ENCODE data around the gene ENO4. TPM values are rescaled to one million over a fixed set of nuclear protein-coding genes. Genes with fewer than 3 reads are reported as not detected.

The ENO4 gene
- total RNA-seq, 1 donor from 2014 or later: not detected

GRCh38 chr10:116831790-116832189, 17.5 kb upstream of the ENO4 start:
- no peak for DNase-seq
- Histone ChIP-seq H3K4me3 (no peak overlapping the region), H3K36me3 (no peaks in the 10 kb centered on the region), H3K9me3 (replicated peaks) (no peaks in the 10 kb centered on the region), H3K27ac (replicated peaks) (peak overlapping the region; percentile 64), H3K4me1 (peaks cover 30% of the 10 kb centered on the region), H3K27me3 (ENCODE audit: low read depth) (peaks cover 24% of the 10 kb centered on the region)
- no peak for TF ChIP-seq CTCF (IDR thresholded peaks at IDR 0.05; ENCODE audit: borderline replicate concordance)
- intact Hi-C loops (cut with micrococcal nuclease): no loop called here

- DNase-seq: no peak
- no peaks in the 10 kb centered on the region for H3K36me3 ChIP-seq
- TF ChIP-seq CTCF (IDR thresholded peaks at IDR 0.05; ENCODE audit: borderline replicate concordance): no peak
- no peaks in the 10 kb centered on the region for H3K9me3 ChIP-seq (replicated peaks)
- H3K27me3 ChIP-seq (ENCODE audit: low read depth): peaks cover 27% of the 10 kb centered on the region
- no peak overlapping the region for H3K27ac ChIP-seq (replicated peaks)
- peaks cover 30% of the 10 kb centered on the region for H3K4me1 ChIP-seq
- intact Hi-C loops (cut with micrococcal nuclease): no loop called here
- H3K4me3 ChIP-seq: no peak overlapping the region
These were observed 15.0 kb upstream of the ENO4 start for GRCh38 chr10:116833986-116834985.

- no peak for TF ChIP-seq CTCF (IDR thresholded peaks at IDR 0.05; ENCODE audit: borderline replicate concordance)
- Histone ChIP-seq H3K27ac (replicated peaks) (peak overlapping the region; percentile 17), H3K27me3 (ENCODE audit: low read depth) (peaks cover 27% of the 10 kb centered on the region), H3K9me3 (replicated peaks) (no peaks in the 10 kb centered on the region), H3K4me3 (no peak overlapping the region), H3K4me1 (peaks cover 24% of the 10 kb centered on the region), H3K36me3 (no peaks in the 10 kb centered on the region)
- DNase-seq: no peak
- intact Hi-C loops (cut with micrococcal nuclease): no loop called here
These were observed 13.6 kb upstream of the ENO4 start for GRCh38 chr10:116835658-116836057.

DNA sequence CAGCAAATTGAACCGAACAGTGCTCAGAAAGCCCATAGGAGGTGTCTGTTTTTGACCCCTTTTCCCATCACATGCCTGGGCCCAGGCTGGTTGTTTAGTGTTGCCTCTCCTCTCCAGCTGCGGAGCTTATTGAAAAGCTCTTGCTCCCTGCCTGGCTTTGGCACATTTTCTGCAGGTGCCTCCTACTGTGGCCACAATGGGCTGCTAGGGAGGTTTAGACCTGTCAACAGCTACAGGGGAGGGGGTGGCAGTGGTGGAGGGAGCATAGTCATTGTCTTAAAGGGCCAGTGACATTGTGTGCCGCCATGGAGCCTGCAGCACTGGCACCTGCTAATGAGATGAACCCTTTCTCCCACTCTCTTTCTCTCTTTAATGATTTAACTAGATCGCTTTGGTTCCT, 13.2 kb upstream of the ENO4 start:
- no peak for TF ChIP-seq CTCF (IDR thresholded peaks at IDR 0.05; ENCODE audit: borderline replicate concordance)
- peaks cover 21% of the 10 kb centered on the region for H3K4me1 ChIP-seq
- no peak overlapping the region for H3K4me3 ChIP-seq
- no peaks in the 10 kb centered on the region for H3K36me3 ChIP-seq
- peaks cover 27% of the 10 kb centered on the region for H3K27me3 ChIP-seq (ENCODE audit: low read depth)
- DNase-seq: no peak
- H3K9me3 ChIP-seq (replicated peaks): no peaks in the 10 kb centered on the region
- intact Hi-C loops (cut with micrococcal nuclease): no loop called here
- peak overlapping the region; percentile 17 for H3K27ac ChIP-seq (replicated peaks)

DNA sequence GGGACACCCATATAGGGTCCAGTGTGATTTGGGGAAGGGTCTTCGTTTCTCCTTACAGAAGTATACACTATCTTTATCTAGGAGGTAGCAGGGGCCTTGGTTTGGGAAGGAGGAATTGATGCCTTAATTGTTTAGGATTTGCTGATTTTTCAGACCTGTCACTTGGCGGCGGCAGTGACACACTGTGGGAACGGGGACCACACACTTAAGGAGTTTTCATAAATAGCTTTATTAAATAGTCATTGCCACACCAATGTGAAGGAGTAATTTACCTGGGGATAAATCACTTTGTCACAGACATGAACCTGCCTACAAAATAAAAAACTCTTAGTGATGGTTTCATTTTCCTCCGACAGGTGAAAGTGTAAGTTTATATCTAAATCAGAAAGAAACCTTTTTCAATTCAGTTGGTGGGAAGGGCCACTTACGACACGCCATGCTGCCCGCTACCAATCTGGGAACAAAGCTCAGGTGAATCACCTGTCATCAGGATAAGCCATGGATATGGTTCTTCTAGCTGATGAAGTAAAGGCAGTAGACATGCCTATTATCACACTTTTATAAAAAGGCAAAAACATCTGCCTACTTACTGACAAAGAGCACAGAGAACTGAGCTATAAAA, 12.3 kb upstream of the ENO4 start:
- no peak for DNase-seq
- intact Hi-C loops (cut with micrococcal nuclease): no loop called here
- no peaks in the 10 kb centered on the region for H3K9me3 ChIP-seq (replicated peaks)
- H3K27me3 ChIP-seq (ENCODE audit: low read depth): peaks cover 27% of the 10 kb centered on the region
- no peaks in the 10 kb centered on the region for H3K36me3 ChIP-seq
- peaks cover 14% of the 10 kb centered on the region for H3K4me1 ChIP-seq
- H3K27ac ChIP-seq (replicated peaks): no peak overlapping the region
- no peak overlapping the region for H3K4me3 ChIP-seq
- TF ChIP-seq CTCF (IDR thresholded peaks at IDR 0.05; ENCODE audit: borderline replicate concordance): no peak
